HG03060 (cell line): ENCODE results near the gene ANKRD11.

Source experiments
- ATAC-seq: cut with Tn5 transposase; IDR thresholded peaks from one replicate; pipeline ENCODE4 v1.9.1; 2021; ENCODE audit warnings: low read depth, moderate number of reproducible peaks; ENCODE audit not compliant: unreplicated experiment

ANKRD11 gene

GRCh38 chr16:89410794-89411309 is 79.5 kb downstream of the ANKRD11 start:
- ATAC-seq: no peak

- no peak for ATAC-seq
These were observed 80.0 kb downstream of the ANKRD11 start for GRCh38 chr16:89410322-89410721.

GRCh38 chr16:89409161-89409711 is 81.1 kb downstream of the ANKRD11 start:
- ATAC-seq: no peak

GRCh38 chr16:89408315-89408714 is 82.0 kb downstream of the ANKRD11 start:
- no peak for ATAC-seq

- no peak for ATAC-seq
These were observed 82.4 kb downstream of the ANKRD11 start for GRCh38 chr16:89407925-89408300.

GRCh38 chr16:89407282-89407924 is 83.0 kb downstream of the ANKRD11 start:
- ATAC-seq: no peak

- no peak for ATAC-seq
These were observed 84.0 kb downstream of the ANKRD11 start for GRCh38 chr16:89406277-89406888.

GRCh38 chr16:89404561-89404960 is 85.8 kb downstream of the ANKRD11 start:
- ATAC-seq: no peak

- no peak for ATAC-seq
These were observed 87.4 kb downstream of the ANKRD11 start for GRCh38 chr16:89402962-89403361.

- no peak for ATAC-seq
These were observed 88.5 kb downstream of the ANKRD11 start for GRCh38 chr16:89401641-89402445.

GRCh38 chr16:89401205-89401604 is 89.2 kb downstream of the ANKRD11 start:
- ATAC-seq: no peak

- no peak for ATAC-seq
These were observed 89.6 kb downstream of the ANKRD11 start for GRCh38 chr16:89400740-89401139.

- no peak for ATAC-seq
These were observed 91.4 kb downstream of the ANKRD11 start for GRCh38 chr16:89398924-89399323.

- no peak for ATAC-seq
These were observed 93.0 kb downstream of the ANKRD11 start for GRCh38 chr16:89397331-89397861.

- ATAC-seq: no peak
These were observed 94.2 kb downstream of the ANKRD11 start for GRCh38 chr16:89396156-89396555.

- no peak for ATAC-seq
These were observed 94.9 kb downstream of the ANKRD11 start for GRCh38 chr16:89395150-89396142.

- no peak for ATAC-seq
These were observed 96.5 kb downstream of the ANKRD11 start for GRCh38 chr16:89393738-89394406.

- no peak for ATAC-seq
These were observed 97.3 kb downstream of the ANKRD11 start for GRCh38 chr16:89392881-89393737.
